Uterus (tissue), 4 donors: ENCODE measurements around the gene MIGA1. TPM values are rescaled to one million over a fixed set of nuclear protein-coding genes. Genes with fewer than 3 reads are reported as not detected.
"Not testable (repeated sequence)": the region's sequence is repeated elsewhere in the genome, so short reads cannot be mapped to it uniquely, and the experiment has no call there.

ENCODE experiments used
- DNase-seq, 2 donors: peaks; one replicate each; pipeline ENCODE4 v3.0.0-alpha.2; 2019 to 2020
- H3K27ac ChIP-seq, 2 donors: fragments of 200-600 bp; sonication (generic); 1 replicate in 1 of 2; 2 replicates in 1 of 2; pipeline ENCODE4 v1.5.1; 2016 to 2018
- H3K27me3 ChIP-seq, 2 donors: fragments of 200-600 bp; sonication (generic); one replicate each; pipeline ENCODE4 v1.5.1; 2018 to 2019; ENCODE audit warnings: control low read depth in 1 of 2
- H3K36me3 ChIP-seq, 2 donors: fragments of 200-600 bp; sonication (generic); one replicate each; pipeline ENCODE4 v1.5.1; 2019; ENCODE audit warnings: control low read depth in 1 of 2
- H3K4me1 ChIP-seq, 2 donors: fragments of 200-600 bp; sonication (generic); one replicate each; pipeline ENCODE4 v1.5.1; 2018 to 2019; ENCODE audit warnings: control low read depth in 1 of 2
- H3K4me3 ChIP-seq, 2 donors: fragments of 200-600 bp; sonication (generic); 1 replicate in 1 of 2; 2 replicates in 1 of 2; pipeline ENCODE4 v1.5.1; 2018 to 2019; ENCODE audit warnings: mild to moderate bottlenecking in 1 of 2
- H3K9me3 ChIP-seq, 2 donors: fragments of 200-600 bp; sonication (generic); one replicate each; pipeline ENCODE4 v1.5.1; 2019; ENCODE audit warnings: control low read depth in 1 of 2
- POLR2A ChIP-seq, 2 donors: fragments of 450-650 bp; IDR thresholded peaks; one replicate each; pipeline ENCODE4 v1.6.1; 2016; ENCODE audit warnings: antibody characterized with exemption in 2 of 2, mild to moderate bottlenecking in 1 of 2, moderate library complexity in 1 of 2
- intact Hi-C: fragments of 100-400 bp; cut with DNase I; formaldehyde crosslinking; loops from one replicate; pipeline ENCODE4 v1.15.1; 2023; ENCODE audit warnings: low total_unique reads
- total RNA-seq, 4 donors: library from RNA; depleted of rRNA in 3 of 4; stranded (reverse); fragments of >200 nt in 3 of 4; gene quantifications; one replicate each; pipeline versions ENCODE4 v1.1.0 to v1.2.4, GENCODE V29; 2014 to 2023
- TF ChIP-seq, protein P1 (sequence below), 4 experiments: fragments of 200-600 bp in 2 of 4; fragments of 450-650 bp in 2 of 4; sonication (generic) in 2 of 4; IDR thresholded peaks; one replicate each; pipeline ENCODE4 v1.5.1; 2016 to 2019; ENCODE audit warnings: antibody characterized with exemption in 4 of 4, mild to moderate bottlenecking in 2 of 4, moderate library complexity in 1 of 4
- donor health status: DM: yes; HTN: yes; CAD: no.

The MIGA1 gene
- total RNA-seq, 4 donors from 2014 or later = 3.8 to 36.6 (median 22.9) TPM

DNA sequence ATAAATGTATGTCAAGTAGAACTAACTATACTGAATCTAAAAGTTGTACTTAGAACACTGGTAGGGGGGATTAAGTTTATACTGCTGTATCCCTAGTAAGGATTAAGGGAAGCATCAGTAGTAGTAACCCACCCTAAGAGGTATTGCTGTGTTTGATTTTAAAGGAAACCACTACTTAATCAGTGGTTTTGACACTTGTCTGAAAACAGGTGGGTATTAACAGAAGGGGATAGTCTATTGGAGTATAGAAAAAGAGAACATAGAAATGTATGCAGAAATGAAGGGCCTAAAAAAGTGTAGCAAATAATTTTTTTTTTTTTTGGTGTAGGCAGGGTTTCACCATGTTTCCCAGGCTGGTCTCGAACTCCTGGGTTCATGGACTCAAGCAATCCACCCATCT lies 2.2 kb downstream of the MIGA1 start:
- no peaks in the 10 kb centered on the region for H3K27me3 ChIP-seq
- no peaks in the 10 kb centered on the region for H3K4me1 ChIP-seq
- H3K4me3 ChIP-seq = no peak overlapping the region
- no peak for DNase-seq
- no peak for TF ChIP-seq POLR2A (IDR thresholded peaks at IDR 0.05)
- TF ChIP-seq, protein P1, sequence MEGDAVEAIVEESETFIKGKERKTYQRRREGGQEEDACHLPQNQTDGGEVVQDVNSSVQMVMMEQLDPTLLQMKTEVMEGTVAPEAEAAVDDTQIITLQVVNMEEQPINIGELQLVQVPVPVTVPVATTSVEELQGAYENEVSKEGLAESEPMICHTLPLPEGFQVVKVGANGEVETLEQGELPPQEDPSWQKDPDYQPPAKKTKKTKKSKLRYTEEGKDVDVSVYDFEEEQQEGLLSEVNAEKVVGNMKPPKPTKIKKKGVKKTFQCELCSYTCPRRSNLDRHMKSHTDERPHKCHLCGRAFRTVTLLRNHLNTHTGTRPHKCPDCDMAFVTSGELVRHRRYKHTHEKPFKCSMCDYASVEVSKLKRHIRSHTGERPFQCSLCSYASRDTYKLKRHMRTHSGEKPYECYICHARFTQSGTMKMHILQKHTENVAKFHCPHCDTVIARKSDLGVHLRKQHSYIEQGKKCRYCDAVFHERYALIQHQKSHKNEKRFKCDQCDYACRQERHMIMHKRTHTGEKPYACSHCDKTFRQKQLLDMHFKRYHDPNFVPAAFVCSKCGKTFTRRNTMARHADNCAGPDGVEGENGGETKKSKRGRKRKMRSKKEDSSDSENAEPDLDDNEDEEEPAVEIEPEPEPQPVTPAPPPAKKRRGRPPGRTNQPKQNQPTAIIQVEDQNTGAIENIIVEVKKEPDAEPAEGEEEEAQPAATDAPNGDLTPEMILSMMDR (IDR thresholded peaks at IDR 0.05) = no peak
- no peak overlapping the region for H3K27ac ChIP-seq
- intact Hi-C loops = no loop called here
- H3K9me3 ChIP-seq = no peaks in the 10 kb centered on the region
- H3K36me3 ChIP-seq = no peaks in the 10 kb centered on the region

DNA sequence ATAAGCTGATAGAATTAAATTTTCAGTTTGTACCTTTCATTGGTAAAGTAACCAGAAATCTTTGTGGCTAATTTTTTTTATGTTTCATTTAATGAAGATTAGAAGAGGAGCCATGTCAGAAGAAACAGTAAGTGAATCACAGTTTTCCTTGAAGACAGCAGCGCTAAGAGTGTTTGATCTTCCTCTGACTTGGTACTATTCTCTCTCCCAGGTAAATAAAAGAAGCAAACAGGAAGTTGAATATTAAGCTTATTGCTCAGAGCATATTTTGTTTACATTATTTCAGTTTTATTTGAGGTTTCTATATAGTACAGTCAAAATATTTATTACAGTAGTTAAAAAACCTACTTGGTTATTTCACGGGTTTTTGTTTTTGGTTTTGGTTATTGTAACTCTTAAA lies 3.7 kb downstream of the MIGA1 start:
- TF ChIP-seq POLR2A (IDR thresholded peaks at IDR 0.05) = no peak
- TF ChIP-seq, protein P1 (IDR thresholded peaks at IDR 0.05) = no peak
- intact Hi-C loops = no loop called here
- Histone ChIP-seq H3K27me3 (no peaks in the 10 kb centered on the region), H3K4me1 (no peaks in the 10 kb centered on the region), H3K4me3 (no peak overlapping the region), H3K27ac (no peak overlapping the region), H3K9me3 (no peaks in the 10 kb centered on the region), H3K36me3 (no peaks in the 10 kb centered on the region)
- DNase-seq = no peak

DNA sequence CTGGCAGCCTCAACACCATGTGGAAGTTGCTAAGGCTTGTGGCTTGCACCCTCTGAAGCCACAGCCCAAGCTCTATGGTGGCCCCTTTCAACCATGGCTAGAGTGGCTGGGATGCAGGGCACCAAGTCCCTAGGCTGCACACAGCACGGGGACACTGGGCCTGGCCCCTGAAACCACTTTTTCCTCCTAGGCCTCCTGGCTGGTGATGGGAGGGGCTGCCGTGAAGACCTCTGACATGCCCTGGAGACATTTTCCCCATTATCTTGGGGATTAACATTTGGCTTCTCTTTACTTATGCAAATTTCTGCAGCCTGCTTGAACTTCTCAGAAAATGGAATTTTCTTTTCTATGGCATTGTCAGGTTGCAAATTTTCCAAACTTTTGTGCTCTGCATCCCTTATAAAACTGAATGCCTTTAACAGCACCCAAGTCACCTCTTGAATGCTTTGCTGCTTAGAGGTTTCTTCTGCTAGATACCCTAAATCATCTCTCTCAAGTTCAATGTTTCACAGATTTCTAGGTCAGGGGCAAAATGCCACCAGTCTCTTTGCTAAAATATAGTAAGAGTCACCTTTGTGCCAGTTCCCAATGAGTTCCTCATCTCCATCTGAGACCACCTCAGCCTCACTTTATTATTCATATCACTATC lies 6.8 kb downstream of the MIGA1 start:
- H3K4me3 ChIP-seq, H3K4me1 ChIP-seq, H3K27ac ChIP-seq, DNase-seq, H3K27me3 ChIP-seq, H3K9me3 ChIP-seq, H3K36me3 ChIP-seq, intact Hi-C loops: not testable (repeated sequence)

DNA sequence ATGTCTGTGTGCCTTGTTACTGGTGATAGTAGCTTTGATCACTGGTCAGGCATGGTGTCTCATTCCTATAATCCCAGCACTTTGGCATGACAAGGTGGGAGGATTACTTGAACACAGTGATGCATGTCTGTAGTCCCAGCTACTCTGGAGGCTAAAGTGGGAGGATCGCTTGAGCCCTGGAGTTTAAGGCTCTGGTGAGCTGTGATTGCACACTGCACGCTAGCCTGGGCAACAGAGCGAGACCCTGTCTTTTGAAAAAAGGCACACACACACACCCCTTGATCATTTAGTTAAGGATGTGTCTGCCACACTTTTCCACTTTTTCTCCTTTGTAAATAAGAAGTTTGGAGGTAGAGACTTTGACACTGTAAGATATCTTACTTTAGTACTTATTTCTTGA lies 15.1 kb downstream of the MIGA1 start:
- Histone ChIP-seq H3K4me3 (no peak overlapping the region), H3K4me1 (no peaks in the 10 kb centered on the region), H3K27ac (no peak overlapping the region), H3K36me3 (no peaks in the 10 kb centered on the region), H3K27me3 (no peaks in the 10 kb centered on the region), H3K9me3 (no peaks in the 10 kb centered on the region)
- TF ChIP-seq, protein P1 (IDR thresholded peaks at IDR 0.05) = no peak
- TF ChIP-seq POLR2A (IDR thresholded peaks at IDR 0.05) = no peak
- no peak for DNase-seq
- intact Hi-C loops = no loop called here

DNA sequence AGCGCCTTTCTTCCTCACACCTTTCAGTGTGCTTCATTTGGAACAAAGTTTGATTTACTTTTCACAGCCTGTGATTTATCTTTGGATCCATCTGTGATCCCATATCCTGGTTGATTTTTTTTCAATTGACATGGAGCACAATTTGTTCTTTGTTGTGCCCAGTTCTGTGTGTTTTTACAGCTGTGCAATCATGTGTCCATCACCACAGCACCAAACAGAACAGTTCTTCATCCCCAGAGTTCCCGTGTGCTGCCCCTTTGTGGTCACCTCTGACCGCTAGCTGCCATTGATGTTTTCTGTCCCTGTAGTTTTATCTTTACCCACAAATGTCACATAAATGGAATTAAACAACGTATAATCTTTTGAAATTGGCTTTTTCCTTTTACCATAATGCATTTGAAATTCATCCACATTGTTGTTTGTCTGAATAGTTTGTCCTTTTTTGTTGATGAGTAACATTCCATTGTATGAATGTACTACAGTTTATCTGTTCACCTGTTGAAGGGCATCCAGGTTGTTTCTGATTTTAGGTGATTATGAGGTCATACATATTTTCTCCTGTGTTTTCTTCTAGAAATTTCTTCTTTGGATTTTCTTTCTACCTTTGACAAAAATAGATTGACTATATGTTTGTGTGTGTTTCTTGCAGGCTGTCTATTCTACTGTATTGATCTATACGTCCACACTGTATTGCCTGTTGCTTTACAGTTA lies 17.4 kb downstream of the MIGA1 start:
- intact Hi-C loops = no loop called here
- Histone ChIP-seq H3K4me3 (no peak overlapping the region), H3K27ac (no peak overlapping the region)

More for the DNA sequence above, 17.4 kb downstream of the MIGA1 start:
- no peak for TF ChIP-seq POLR2A (IDR thresholded peaks at IDR 0.05)
- TF ChIP-seq, protein P1 (IDR thresholded peaks at IDR 0.05) = no peak
- H3K9me3 ChIP-seq = no peaks in the 10 kb centered on the region
- no peak for DNase-seq
- no peaks in the 10 kb centered on the region for H3K4me1 ChIP-seq
- no peaks in the 10 kb centered on the region for H3K27me3 ChIP-seq
- H3K36me3 ChIP-seq = no peaks in the 10 kb centered on the region
